Neural progenitor cell (in vitro differentiated cells): Measurements from ENCODE around the gene TENT5A.

Experiments used
- EZH2 ChIP-seq: fragments of 200-600 bp; sonication (generic); IDR thresholded peaks from 2 replicates; pipeline ENCODE4 v1.6.1; 2017; ENCODE audit warnings: antibody characterized with exemption, mild to moderate bottlenecking, moderate library complexity
- TF ChIP-seq, protein P1 (sequence below): fragments of 200-600 bp; sonication (generic); IDR thresholded peaks from 2 replicates; pipeline ENCODE4 v1.5.1; 2017; ENCODE audit warnings: antibody characterized with exemption, mild to moderate bottlenecking

- TF ChIP-seq, protein P1, sequence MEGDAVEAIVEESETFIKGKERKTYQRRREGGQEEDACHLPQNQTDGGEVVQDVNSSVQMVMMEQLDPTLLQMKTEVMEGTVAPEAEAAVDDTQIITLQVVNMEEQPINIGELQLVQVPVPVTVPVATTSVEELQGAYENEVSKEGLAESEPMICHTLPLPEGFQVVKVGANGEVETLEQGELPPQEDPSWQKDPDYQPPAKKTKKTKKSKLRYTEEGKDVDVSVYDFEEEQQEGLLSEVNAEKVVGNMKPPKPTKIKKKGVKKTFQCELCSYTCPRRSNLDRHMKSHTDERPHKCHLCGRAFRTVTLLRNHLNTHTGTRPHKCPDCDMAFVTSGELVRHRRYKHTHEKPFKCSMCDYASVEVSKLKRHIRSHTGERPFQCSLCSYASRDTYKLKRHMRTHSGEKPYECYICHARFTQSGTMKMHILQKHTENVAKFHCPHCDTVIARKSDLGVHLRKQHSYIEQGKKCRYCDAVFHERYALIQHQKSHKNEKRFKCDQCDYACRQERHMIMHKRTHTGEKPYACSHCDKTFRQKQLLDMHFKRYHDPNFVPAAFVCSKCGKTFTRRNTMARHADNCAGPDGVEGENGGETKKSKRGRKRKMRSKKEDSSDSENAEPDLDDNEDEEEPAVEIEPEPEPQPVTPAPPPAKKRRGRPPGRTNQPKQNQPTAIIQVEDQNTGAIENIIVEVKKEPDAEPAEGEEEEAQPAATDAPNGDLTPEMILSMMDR = no peak
- TF ChIP-seq EZH2 = no peak
These were observed 2.3 kb downstream of the TENT5A start for GRCh38 chr6:81750200-81750599.
